Measurements from ENCODE around the gene LSM10. TPM values are rescaled to one million over a fixed set of nuclear protein-coding genes. Genes with fewer than 3 reads are reported as not detected.

The LSM10 gene
- total RNA-seq, 1 donor from 2014 or later = 39.4 TPM

GRCh38 chr1:36365381-36365780 lies 32.3 kb downstream of the LSM10 start:
- H3K27ac ChIP-seq = peak overlapping the region; percentile 76
- no peak for DNase-seq

GRCh38 chr1:36359911-36360550 lies 37.7 kb downstream of the LSM10 start:
- no peak for TF ChIP-seq CTCF (IDR thresholded peaks at IDR 0.05)
- Histone ChIP-seq H3K36me3 (peaks cover 58% of the 10 kb centered on the region), H3K4me1 (peaks cover 3% of the 10 kb centered on the region), H3K27me3 (no peaks in the 10 kb centered on the region), H3K4me3 (no peak overlapping the region), H3K9me3 (no peaks in the 10 kb centered on the region), H3K27ac (no peak overlapping the region)
- ATAC-seq = peak; percentile 86
- intact Hi-C loops (cut with DNase I) = no loop called here
- no peak for DNase-seq

More at GRCh38 chr1:36365381-36365780, 32.3 kb downstream of the LSM10 start:
- Histone ChIP-seq H3K9me3 (no peaks in the 10 kb centered on the region), H3K27me3 (no peaks in the 10 kb centered on the region), H3K36me3 (peaks cover 22% of the 10 kb centered on the region), H3K4me1 (peaks cover 40% of the 10 kb centered on the region), H3K4me3 (no peak overlapping the region)
- intact Hi-C loops (cut with DNase I) = no loop called here
- no peak for TF ChIP-seq CTCF (IDR thresholded peaks at IDR 0.05)
- peak; percentile 69 for ATAC-seq

GRCh38 chr1:36359383-36359782 lies 38.3 kb downstream of the LSM10 start:
- peaks cover 65% of the 10 kb centered on the region for H3K36me3 ChIP-seq
- H3K27me3 ChIP-seq = no peaks in the 10 kb centered on the region
- no peak for ATAC-seq
- DNase-seq = no peak
- intact Hi-C loops (cut with DNase I) = no loop called here
- TF ChIP-seq CTCF (IDR thresholded peaks at IDR 0.05) = no peak
- no peaks in the 10 kb centered on the region for H3K4me1 ChIP-seq
- H3K9me3 ChIP-seq = no peaks in the 10 kb centered on the region
- no peak overlapping the region for H3K4me3 ChIP-seq
- no peak overlapping the region for H3K27ac ChIP-seq

- Histone ChIP-seq H3K9me3 (no peaks in the 10 kb centered on the region), H3K27ac (no peak overlapping the region), H3K4me3 (no peak overlapping the region), H3K36me3 (peaks cover 73% of the 10 kb centered on the region), H3K4me1 (no peaks in the 10 kb centered on the region), H3K27me3 (no peaks in the 10 kb centered on the region)
- no peak for TF ChIP-seq CTCF (IDR thresholded peaks at IDR 0.05)
- DNase-seq (no peak), ATAC-seq (no peak)
- intact Hi-C loops (cut with DNase I) = no loop called here
Measured at GRCh38 chr1:36358514-36359084, 39.1 kb downstream of the LSM10 start.

- H3K4me3 ChIP-seq = no peak overlapping the region
- H3K4me1 ChIP-seq = peaks cover 20% of the 10 kb centered on the region
- H3K27ac ChIP-seq = no peak overlapping the region
- TF ChIP-seq CTCF (IDR thresholded peaks at IDR 0.05) = no peak
- no peaks in the 10 kb centered on the region for H3K9me3 ChIP-seq
- DNase-seq (no peak), ATAC-seq (no peak)
- no peaks in the 10 kb centered on the region for H3K27me3 ChIP-seq
- peaks cover 55% of the 10 kb centered on the region for H3K36me3 ChIP-seq
- intact Hi-C loops (cut with DNase I) = no loop called here
Measured at GRCh38 chr1:36355811-36356210, 41.9 kb downstream of the LSM10 start.
